GM19043 (cell line): ENCODE data around the gene EXOC2.
"Not testable (repeated sequence)": the region's sequence is repeated elsewhere in the genome, so short reads cannot be mapped to it uniquely, and the experiment has no call there.

Experiments used
- ATAC-seq: cut with Tn5 transposase; IDR thresholded peaks from one replicate; pipeline ENCODE4 v1.9.1; 2021; ENCODE audit warnings: low read depth; ENCODE audit not compliant: unreplicated experiment

Gene EXOC2

GRCh38 chr6:641225-641985 is 51.5 kb downstream of the EXOC2 start:
- ATAC-seq, result no peak

DNA sequence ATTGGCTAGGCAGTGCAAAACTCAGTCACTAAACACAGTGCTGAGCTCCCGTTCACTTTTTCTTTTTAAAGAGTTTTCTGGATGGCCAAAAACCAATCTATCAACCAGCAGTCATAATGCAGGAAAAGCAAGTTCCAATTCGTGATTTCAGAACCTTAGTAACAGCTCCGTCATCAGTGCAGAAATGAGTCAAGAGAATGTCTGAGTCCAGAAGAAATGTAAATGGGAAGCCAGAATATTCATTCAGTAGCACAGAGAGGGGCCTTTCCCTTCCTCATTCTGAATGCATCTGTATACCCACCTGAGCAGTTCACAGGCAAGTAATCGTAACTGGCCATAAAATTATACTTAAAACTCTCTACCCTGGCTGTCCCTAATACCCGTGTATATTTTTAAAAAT is 56.5 kb downstream of the EXOC2 start:
- ATAC-seq, result no peak

GRCh38 chr6:635233-635632 is 57.7 kb downstream of the EXOC2 start:
- no peak for ATAC-seq

- ATAC-seq, result no peak
Measured at GRCh38 chr6:633611-634010, 59.3 kb downstream of the EXOC2 start.

GRCh38 chr6:628766-629165 is 64.2 kb downstream of the EXOC2 start:
- no peak for ATAC-seq

DNA sequence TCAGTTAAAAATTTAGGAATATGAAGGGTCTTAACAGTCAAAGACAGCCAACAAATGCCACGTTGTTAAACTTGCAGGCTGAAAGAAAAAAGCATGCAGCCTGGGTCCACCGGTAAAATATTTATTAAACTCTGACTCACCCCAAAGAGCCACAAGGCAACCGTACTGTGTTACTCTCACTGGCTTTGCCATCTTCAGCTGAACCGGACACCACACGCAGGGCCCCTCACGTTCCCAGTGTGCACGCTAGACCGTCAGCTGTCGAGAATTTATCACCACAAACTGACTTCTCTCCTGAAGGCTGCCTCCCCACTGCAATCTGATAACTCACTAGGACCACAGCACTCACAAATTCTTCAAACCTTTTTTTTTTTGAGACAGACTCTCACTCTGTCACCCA is 66.7 kb downstream of the EXOC2 start:
- ATAC-seq, result no peak

DNA sequence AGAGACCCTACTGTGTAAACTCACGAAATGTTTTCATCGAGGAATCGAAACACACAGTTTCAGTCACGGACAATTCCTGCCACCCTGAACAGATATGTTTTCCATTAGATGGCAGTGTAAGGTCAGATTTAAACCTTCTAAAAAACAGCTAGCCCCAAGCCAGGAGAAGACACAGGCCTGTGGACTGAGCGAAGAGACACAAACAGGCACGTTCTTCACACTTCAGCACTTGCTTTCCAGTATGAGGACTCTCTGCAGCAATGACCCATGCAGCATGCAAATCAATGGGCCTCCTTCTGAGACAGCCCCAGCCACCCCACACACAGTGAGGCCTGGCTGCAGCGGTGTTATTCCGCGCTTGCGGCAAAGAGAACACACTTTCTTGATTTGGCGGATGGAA is 68.0 kb downstream of the EXOC2 start:
- no peak for ATAC-seq

GRCh38 chr6:622462-622861 is 70.5 kb downstream of the EXOC2 start:
- no peak for ATAC-seq

DNA sequence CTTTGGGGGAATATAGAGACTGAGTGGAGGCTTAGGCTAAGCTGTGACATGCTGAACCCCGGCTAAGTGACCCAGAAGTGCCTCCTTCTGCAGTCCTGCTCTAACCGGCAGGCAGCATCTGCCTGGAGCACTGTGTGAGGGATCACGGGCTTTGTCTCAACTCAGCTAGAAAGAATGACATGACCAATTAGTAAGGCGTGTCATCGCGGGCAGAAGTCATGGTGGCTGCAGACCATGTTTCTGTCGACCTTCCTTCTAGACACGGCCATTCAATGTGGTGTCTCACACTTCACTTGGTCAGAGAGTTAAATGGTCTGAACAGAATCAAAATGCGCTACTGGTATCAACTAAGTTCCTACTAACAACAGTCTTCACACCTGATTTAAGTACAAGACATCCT is 71.0 kb downstream of the EXOC2 start:
- ATAC-seq, result no peak

GRCh38 chr6:620950-621349 is 72.0 kb downstream of the EXOC2 start:
- ATAC-seq, result no peak

- ATAC-seq, result no peak
Measured at GRCh38 chr6:620166-620565, 72.8 kb downstream of the EXOC2 start.

DNA sequence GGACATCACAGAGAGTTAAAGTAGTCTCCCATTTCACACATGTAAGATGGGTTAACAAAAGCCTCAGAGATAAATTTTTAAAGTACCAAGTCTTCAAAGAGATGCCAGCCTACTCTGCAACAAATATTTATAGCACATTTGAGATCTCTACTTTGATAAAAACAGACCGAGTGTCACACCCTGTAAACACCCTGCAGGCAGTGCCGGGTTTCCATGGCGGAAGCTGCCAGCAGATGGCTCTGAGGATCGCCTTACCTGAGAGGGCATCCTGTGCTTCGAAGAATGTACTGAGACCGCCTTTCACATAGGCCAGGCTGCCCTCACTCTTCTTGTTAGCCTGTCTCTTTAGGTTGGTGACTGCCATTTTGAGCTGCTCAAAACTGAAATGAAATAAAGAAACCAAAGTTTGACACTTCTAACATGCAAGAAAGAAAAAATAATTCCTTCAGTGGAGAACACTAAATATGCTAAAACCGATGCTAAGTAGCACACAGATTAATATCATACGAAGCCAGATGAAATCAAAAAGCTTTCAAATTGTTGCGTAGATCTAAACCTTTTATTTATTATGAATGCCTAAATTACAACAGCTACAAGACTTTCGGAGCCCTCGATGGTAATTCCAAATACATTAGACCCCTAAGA is 75.4 kb downstream of the EXOC2 start:
- ATAC-seq, result no peak

DNA sequence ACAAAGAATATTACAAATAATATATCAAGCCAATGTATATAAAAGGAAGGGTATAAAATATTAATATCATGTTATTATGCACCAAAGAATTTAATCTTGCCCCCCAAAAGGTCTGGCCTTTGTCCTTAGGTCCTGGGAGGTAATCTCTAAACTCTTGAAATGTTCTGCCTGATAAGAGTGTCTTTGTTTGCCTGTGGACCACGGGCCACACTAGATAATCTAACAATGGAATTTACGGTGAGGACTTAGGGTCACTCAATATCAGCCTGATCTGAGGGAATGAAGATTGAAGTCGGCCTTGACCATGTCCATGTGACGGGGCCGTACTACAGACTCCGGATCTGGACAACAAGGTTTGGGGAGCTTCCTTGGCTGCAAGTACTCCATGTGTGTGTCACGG is 79.0 kb downstream of the EXOC2 start:
- ATAC-seq, result no peak

- no peak for ATAC-seq
Measured at GRCh38 chr6:611928-612327, 81.0 kb downstream of the EXOC2 start.

GRCh38 chr6:610882-611281 is 82.1 kb downstream of the EXOC2 start:
- ATAC-seq, result no peak

GRCh38 chr6:609905-610304 is 83.0 kb downstream of the EXOC2 start:
- ATAC-seq, result no peak

GRCh38 chr6:606829-607379 is 86.0 kb downstream of the EXOC2 start:
- ATAC-seq, result no peak

- ATAC-seq, result not testable (repeated sequence)
Measured at GRCh38 chr6:605895-606294, 87.0 kb downstream of the EXOC2 start.

GRCh38 chr6:604579-604978 is 88.4 kb downstream of the EXOC2 start:
- ATAC-seq, result no peak

GRCh38 chr6:603265-603664 is 89.7 kb downstream of the EXOC2 start:
- ATAC-seq, result no peak

DNA sequence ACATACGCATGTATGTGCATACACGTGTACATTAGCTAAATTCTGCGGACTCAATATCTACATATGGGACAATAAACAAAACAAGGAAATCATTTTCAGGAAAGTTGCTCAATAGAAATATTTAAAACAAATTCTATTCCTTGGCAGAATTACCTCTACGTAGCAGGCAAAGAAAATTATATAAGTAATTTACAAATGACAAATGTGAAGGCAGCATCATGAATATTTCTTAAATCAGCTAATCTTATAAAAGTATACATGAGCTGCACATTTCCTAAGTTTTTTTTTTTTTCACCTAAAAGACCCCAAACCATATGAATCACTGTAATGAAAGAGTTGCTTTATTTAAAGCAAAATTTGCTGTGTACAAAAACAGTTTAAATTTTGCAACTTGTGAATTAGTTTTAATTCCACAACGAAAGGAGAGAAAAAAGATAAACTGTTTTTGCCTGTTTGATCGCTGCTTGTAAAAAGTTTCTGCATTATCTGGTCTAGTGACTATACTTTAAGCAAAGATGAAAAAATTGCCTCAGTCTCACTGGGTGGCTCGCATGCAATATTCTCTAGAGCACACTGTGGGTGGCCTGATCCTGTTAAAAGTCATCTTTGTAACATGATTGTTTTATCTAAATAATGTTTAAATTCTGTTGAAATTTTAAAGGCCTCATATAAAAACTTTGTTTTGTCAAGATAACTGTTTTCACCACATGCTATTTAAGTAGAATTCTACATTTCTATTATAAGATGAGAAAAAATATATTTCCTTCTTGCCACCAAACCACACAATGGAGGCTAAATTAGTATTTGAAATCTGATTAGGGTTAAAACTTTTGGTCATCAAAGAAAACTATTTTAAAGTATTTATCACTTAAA is 93.1 kb downstream of the EXOC2 start:
- ATAC-seq, result no peak
